DMS153 (cell line): ENCODE results near the gene PITPNC1.

ENCODE experiments used
- DNase-seq: peaks from one replicate; lab custom pipeline; 2025; lab: John Stamatoyannopoulos, UW

The PITPNC1 gene

DNA sequence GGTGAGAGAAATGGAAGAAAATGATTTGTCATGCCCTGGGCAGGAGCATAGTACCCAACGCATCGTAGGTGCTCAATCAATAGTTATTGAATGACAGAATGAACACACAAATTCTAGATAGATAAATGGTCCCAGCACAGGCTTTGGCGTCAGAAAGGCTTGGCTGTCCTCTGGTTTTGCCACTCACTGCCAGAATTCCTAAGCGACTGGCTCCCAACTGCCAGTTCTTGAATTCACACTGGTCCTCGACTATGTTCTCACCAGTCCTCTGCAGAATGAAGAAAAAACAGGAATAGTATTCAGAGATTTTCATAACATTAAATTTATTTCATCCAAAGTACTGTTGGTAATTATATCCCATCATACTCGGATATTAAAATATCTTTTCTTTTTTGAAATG lies 177.6 kb downstream of the PITPNC1 start:
- no peak for DNase-seq

DNA sequence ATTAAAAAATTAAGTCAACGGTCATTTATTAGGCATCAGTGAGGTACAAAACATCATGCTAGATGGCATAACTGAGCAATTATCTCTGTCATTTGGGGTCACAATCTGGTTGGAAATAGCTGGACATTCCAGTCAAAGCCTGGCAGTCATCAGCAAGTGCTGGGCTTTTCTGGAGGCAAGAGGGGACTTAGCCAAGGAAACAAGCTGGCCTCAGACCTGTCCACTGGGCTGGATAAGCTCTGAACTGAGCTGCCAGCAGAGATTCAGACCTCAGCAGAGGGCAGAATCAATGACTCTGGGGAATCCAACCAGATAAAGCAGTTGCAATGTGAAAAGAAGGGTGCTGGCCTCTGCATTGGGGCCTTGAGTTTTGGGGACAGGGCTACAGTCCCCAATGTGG lies 178.8 kb downstream of the PITPNC1 start:
- no peak for DNase-seq

DNA sequence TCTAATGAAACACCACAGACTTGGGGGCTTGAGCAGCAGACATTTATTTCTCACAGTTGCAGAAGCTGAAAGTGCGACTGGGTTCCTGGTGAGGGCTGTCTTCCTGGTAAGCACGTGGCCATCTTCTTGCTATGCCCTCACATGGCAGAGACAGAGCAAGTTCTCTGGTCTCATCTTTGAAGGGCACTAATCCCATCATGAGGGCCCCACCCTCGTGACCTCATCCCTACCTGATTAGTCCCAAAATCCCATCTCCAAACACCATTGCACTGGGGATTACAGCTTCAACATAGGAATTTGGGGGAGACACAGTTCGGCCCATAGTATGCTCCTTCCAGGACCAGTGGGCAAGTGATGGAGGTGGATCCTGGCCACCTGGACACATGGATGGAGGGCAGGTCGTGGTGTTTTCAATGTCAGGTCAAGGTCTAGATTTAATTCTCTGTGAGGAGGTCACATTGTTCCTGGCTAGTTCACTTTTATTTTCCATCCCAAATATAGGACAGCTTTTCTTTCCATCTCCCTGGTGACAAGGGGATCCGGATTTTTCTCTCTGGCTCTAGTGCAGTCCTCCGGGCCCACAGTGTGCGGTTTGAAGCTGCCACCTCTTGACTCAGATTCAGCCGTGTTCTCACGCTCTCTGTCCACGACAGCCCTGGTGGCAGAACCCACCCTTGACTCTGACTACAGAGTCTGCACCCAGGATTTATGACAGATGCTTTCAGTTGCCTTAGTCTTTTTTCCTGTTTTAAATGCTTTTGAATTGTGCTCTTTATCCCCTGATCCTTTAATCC lies 180.2 kb downstream of the PITPNC1 start:
- no peak for DNase-seq

DNA sequence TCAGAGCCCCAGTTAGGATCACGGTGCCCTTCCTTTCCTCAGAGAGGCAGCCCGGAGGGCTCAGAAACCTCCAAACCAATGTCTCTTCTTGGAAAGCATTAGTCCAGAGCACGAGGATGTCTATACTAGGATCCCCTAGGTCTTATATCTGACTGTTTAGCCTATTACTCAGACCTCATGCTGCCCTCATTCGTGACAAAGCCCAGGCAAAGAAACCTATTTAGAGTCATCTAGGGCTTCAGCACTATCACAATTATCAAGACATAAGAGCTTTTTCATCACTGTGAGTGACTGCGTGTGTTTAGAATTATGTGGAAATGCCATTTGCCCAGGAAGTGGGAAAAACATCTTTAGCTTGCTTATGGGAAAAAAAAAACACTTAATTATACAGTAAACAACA lies 180.8 kb downstream of the PITPNC1 start:
- no peak for DNase-seq

DNA sequence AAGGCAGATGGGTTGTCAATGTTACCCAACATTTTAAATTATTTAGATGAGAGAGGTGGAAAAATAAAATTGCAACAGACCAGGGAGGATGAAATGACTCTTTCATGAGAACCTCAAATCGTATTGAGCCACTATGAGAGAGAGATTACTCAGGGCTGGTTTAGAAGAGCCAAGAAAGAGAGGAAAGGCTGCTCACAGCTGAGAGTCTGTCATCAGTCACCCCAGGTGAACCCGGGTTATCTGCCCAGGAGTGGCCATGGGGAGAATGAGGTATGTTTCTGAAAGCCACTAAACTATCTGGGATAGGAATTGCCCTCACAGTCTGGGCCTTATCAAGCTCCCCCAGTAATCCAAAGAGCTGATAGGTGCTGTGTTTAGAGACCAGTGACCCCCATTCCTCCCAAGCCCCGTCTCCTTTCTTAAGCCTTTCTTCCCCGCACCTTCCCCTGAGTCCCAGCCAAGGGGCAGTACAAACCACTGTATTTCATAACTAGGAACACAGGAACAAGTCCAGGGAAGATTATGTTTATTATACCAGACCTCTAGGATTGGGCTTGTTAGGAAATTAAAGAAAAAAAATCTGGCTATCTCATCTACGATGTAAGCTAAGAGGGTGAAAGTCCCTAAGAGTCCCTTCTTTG lies 181.8 kb downstream of the PITPNC1 start:
- no peak for DNase-seq

DNA sequence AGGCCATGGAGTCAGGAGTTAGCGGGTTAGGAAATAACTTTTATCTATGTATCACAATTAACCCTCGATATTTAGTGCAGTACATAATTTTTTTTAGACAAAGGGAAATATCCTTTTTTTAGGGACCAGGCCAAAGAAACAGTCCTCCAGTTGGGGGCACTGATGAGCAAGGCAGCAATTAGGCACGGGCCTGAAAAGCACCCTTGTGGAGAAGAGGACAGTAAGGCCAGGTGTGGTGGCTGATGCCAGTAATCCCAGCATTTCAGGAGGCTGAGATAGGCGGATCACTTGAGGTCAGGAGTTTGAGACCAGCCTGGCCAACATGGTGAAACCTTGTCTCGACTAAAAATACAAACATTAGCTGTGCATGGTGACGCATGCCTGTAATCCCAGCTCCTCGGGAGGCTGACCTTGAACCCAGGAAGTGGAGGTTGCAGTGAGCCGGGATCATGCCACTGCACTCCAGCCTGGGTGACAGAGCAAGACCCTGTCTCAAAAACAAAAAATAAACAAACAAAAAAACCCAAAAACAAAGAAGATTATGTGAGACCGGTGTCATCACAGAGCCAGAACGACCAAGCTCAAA lies 182.4 kb downstream of the PITPNC1 start:
- no peak for DNase-seq

DNA sequence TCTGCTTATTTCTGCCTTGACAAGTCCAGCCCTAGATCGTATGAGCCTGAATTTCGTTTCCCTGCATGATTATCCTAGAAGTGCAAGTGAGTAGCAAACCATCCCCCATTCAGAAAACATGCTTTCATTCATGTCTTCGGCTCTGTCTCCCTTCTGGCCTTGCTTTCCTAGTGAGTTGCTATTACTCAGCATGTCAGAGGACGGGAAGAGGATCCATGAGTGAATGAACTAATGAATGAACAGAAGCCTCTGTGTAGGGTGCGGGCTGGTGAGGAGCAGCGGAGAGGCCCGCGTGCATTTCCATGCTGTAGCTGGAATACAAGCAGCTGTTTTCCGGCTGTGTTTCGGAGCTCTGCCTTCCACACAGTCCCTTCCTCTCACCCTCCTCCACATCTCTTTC lies 184.9 kb downstream of the PITPNC1 start:
- no peak for DNase-seq

DNA sequence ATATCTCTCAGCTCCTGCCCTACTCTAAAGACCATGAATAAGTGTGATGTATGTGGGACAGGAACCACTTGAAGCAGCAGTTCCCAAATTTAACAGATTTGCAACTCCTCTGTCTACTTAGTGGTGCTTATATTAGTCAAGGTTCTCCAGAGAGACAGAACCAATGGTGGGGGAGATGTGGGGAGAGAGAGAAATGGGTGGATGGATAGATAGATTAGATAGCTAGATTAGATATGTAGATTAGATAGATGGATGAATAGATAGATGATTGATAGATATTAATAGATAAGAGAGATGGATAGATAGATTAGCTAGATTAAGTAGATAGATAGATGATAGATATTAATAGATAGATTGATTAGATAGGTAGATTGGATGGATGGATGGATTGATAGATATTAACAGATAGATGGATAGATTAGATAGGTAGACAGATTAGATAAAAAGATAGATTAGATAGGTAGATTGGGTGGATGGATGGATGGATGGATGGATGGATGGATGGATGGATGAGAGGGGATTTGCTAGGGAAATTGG lies 186.7 kb downstream of the PITPNC1 start:
- no peak for DNase-seq

DNA sequence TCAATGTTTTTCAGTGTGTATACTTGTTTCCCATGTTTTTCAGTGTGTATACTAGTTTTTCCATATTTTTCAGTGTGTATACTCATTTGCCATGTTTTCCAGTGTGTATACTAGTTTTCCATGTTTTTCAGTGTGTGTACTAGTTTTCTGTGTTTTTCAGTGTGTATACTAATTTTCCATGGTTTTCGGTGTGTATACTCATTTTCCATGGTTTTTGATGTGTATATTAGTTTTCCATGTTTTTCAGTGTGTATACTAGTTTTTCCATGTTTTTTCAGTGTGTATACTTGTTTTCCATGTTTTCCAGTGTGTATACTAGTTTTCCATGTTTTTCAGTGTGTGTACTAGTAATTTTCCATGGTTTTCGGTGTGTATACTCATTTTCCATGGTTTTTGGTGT lies 188.0 kb downstream of the PITPNC1 start:
- no peak for DNase-seq

DNA sequence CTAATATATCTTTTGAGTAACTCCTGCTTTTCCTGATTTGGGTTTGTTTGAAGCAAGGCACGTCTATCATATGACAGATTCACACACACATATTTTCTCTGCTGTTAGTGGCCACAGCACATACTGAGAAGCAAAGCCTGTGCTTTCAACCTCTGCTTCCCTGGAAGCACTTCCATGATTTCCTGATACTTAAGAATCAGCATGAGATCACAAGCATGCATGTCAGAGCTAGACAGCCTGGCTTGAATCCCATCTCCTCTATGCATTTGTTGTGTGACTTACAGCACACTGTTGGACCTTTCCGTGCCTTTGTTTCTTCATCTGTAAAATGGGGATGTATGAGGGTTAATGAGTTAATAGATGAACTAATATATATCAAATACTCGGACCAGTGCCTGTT lies 189.6 kb downstream of the PITPNC1 start:
- no peak for DNase-seq

DNA sequence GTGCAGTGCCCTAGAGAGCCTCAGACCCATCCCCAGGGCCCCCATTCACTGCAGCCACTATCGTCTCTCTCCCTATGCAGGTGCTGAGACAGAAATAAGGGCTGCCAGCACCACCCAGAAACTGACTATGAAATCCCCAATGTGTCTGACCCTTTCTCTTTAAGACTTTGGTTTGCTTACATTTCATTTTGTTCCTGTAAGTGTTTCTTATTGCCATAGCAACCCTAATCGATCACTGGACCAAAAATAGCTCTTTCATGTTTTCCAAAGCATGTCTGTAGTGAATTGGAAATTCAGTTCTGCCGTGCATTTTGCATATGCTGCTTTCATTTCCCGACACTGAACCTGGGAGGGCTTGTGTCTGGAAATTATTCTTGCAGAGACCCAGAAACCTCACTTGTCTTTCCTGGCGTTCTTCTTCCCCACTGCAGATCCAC lies 192.0 kb downstream of the PITPNC1 start:
- no peak for DNase-seq

DNA sequence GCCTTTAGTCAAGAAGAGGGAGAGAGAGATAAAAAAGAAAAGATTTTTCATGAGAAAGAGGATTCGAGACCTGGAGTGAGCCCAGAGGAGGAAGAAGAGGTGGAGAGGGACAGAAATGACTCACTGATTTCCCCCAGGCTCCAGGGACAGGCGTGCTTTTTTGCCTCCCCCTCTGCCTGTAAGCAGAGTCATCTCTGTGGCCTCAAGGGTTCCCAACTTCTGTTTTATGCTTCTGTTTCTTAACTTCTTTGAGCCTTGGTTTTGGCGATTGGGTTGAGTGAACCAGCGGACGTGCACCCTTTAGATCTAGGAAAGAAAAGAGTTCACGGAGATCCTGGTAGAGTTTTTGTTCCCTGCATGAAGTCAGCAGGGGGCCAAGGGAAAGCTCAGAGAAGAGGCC lies 192.8 kb downstream of the PITPNC1 start:
- DNase-seq: no peak

DNA sequence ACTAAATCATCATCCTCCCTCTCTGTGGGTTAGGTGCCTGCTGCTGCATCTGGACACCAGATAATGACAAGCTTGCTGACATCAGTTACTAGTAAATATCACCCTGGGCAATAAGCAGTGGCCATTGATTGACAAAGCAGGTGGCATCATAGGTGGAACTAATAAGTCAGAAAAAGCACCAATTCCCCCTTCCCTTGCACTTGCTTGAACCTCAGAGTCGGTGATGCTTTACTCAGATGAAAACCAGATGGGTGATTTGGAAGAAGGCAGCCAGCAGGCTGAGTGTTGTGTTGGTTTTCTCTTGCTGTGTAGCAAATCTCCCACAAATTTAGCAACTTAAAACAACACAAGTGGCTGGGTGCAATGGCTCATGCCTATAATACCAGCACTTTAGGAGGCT lies 193.7 kb downstream of the PITPNC1 start:
- no peak for DNase-seq

DNA sequence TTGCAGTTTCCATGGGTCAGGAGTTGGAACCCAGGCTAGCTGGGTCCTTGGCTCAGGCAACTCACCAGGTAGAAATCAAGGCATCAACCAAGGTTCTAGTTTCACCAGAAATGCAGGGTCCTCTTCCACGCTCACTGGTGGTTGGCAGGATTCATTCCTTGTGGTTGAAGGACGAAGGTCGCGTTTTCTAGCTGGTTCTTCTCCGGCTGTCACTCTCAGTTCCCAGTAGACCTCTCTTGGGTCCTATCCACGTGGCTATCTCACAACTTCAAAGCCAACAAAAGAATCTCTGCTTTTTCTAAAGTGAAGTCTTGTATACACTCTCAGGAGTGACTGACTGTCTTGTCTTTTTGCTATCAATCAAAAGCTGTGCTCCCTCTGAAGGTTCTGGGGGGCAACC lies 194.4 kb downstream of the PITPNC1 start:
- no peak for DNase-seq

DNA sequence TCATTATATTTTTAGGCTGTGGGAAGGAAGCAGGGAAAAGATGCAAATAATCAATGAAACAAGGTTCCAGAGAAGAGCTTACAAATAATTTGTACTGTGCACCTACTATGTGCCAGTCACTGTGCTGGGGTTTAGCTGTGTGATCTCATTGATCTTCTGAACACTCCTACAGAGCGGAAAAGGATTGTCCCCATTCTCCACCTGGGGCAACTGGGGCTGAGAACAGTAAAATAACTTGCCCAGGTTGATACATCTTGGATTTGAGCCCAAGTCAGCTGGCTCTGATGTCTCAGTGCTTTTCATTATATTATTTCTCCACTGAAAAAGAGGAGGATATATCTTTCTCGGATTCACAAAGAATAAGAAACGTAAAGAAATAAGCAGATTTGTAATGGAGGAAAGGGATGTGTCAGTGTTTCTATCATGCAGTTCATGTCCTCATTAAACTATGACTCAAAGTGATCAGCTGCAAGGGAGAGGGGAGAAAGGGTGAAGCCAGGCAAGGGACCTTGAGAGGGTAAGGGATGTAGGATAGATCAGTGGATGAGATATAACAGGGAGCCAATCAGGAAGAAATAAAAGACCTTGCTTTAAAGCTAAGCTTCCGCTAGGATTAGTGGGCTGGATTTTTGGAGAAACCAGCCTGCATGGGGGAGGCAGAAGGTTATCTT lies 197.0 kb downstream of the PITPNC1 start:
- DNase-seq: no peak

DNA sequence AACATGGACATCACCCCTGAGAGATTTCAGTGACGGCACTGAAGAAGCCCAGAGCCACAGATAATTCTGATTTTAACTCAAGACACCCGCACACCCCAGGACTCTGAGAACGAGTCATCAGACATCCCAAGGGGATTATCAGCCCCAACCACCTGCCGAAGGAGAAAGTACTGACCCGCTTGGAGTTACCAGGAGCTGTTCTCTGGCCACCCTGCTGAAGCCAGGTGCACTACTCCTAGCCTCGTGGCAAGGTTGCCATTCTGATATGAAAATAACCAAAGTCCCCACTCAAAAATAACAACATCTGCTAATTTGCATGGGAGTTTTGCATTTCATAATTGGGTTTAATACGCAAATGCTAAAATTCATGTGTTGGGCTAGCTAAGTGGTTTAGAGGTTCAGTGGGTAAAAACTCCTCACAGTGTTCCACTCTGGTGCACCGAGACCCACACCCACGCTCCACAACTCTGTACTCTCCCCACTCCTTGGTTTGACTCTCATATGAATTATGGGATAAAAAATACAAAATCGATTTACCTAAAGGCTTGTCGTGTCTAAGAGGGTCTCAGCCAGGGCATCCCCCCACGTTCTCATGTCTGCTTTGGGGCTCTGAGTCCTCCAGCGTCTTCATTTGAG lies 197.7 kb downstream of the PITPNC1 start:
- no peak for DNase-seq

DNA sequence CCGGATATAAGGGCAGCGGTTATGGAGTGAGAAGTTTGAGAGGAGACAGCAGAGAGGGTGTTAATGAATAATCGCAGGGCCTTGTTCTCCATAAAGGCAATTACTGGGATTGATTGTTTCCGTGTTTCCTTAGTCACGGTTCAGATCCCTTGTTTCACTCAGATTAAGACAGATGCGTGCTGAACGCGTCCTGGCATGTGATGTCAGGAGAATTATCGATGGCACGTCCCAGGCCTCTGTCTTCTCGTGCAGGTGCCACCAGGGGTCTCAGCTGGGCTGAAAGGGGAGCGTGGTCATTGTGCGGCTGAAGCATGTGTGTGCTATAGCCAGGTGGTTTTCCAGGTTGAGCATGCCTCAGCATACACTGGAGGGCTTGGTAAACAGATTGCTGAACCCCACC lies 198.2 kb downstream of the PITPNC1 start:
- peak; percentile 56 for DNase-seq

DNA sequence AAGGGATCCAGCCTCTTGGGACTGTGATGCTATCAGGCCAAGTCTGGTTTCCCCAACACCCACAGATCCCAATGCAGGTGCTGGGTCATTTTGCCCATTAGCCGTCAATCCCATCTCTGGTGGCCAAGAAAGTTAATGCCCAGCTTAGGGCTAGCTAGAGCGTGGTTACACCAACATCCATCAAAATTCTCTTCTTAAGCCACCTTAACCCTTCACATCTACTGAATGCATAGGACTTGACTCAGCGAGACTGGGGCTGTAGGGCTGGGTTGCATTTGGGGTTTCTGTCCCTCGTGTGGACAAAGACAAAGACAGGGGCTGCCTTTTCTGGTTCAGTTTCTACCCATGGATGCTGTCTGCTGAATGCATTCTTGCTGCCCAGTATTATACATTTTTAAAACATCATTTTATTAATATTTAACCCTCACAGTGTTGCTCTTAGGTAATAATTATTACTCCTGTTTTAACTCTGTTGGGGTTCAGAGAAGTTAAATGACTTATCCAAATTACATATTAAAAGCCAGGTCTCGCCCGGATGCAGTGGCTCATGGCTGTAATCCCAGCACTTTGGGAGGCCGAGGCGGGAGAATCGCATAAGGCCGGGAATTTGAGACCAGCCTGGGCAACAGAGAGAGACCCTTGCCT lies 199.5 kb downstream of the PITPNC1 start:
- no peak for DNase-seq

DNA sequence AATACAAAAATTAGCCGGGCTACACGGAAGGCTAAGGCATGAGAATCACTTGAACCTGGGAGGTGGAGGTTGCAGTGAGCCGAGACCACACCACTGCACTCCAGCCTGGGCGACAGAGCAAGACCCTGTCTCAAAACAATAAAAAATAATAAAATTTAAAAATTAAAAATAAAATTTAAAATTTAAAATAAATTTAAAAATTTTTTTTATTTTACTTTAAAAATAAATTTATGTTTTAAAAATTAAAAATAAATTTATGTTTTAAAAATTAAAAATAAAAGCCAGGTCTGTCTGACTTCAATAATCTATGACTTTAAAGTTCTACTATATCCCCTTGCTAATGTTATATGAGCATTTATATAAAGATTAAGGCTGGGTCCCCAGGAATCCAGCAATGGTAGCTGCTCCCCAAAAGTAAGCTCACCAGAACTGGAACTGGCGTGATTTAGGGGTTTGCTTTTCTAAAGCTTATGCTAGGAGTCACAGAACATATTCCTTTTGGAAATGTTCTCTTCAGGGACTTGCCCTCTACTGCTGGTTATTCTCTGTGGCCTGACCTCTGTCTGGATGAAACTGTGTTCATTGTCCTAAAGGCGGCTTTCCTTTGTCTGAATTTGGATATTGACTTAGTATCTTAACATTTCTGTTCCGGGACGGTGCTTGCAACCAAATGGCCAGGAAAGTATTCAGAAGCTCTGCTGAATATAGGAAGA lies 200.5 kb downstream of the PITPNC1 start:
- no peak for DNase-seq

DNA sequence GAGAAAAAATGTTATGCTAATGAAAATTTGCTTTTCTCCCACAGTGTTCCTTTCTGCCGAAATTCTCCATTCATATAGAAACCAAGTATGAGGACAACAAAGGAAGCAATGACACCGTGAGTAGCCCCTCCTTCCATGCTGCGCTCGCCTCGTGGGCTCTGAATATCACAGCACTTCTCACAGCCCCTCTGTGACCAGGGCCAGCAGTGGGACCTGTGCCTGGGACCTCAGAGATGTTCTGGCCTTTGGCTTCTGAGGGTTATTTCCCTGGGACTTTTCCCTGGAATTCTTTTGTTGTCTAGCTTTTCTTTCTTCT lies 201.0 kb downstream of the PITPNC1 start:
- DNase-seq: no peak
